HepG2 (cell line): ENCODE results near the gene GGT7. TPM values are rescaled to one million over a fixed set of nuclear protein-coding genes. Genes with fewer than 3 reads are reported as not detected.

ENCODE experiments used
- CENPT ChIP-seq: sonication (generic); formaldehyde crosslinking; IDR thresholded peaks from 2 replicates; pipeline ENCODE4 v1.8.0; 2022; ENCODE audit warnings: low read depth, mild to moderate bottlenecking, moderate library complexity, missing genetic modification reagents
- CHD4 ChIP-seq: fragments of 200-600 bp; sonication (generic); IDR thresholded peaks from 2 replicates; pipeline ENCODE4 v1.7.0; 2017; ENCODE audit warnings: mild to moderate bottlenecking, low read length, borderline replicate concordance
- ELF3 ChIP-seq: IDR thresholded peaks from 2 replicates; pipeline ENCODE4 v1.6.1; 2016; ENCODE audit warnings: missing genetic modification reagents, missing compliant biosample characterization
- FOSL1 ChIP-seq: sonication (generic); formaldehyde crosslinking; IDR thresholded peaks from 2 replicates; pipeline ENCODE4 v1.9.0; 2021; ENCODE audit warnings: missing genetic modification reagents, borderline replicate concordance
- GLI4 ChIP-seq: sonication (generic); formaldehyde crosslinking; IDR thresholded peaks from 2 replicates; pipeline ENCODE4 v1.5.1; 2020; ENCODE audit warnings: missing genetic modification reagents, mild to moderate bottlenecking, moderate library complexity, borderline replicate concordance
- HCFC1 ChIP-seq: fragments of 150-350 bp; IDR thresholded peaks from 2 replicates; pipeline ENCODE4 v1.6.1; 2014; ENCODE audit warnings: low read depth, low read length
- HMGXB3 ChIP-seq: sonication (generic); formaldehyde crosslinking; IDR thresholded peaks from 2 replicates; pipeline ENCODE4 v1.4.0; 2020; ENCODE audit warnings: missing genetic modification reagents, borderline replicate concordance
- KMT2B ChIP-seq: IDR thresholded peaks from 2 replicates; pipeline ENCODE4 v1.6.1; 2016; ENCODE audit warnings: missing genetic modification reagents, missing compliant biosample characterization
- MIXL1 ChIP-seq: IDR thresholded peaks from 2 replicates; pipeline ENCODE4 v1.6.1; 2016
- NR2F1 ChIP-seq, 2 experiments: fragments of 450-650 bp in 1 of 2; formaldehyde crosslinking in 1 of 2; IDR thresholded peaks; 2 replicates each; pipeline versions ENCODE4 v1.5.0 to v1.6.1; 2016 to 2020; ENCODE audit warnings: mild to moderate bottlenecking in 1 of 2, missing compliant biosample characterization in 1 of 2, missing genetic modification reagents in 1 of 2, moderate library complexity in 1 of 2
- NR2F2 ChIP-seq: IDR thresholded peaks from 2 replicates; pipeline ENCODE4 v1.6.1; 2012; ENCODE audit warnings: low read depth, inconsistent platforms, borderline replicate concordance
- RAD21 ChIP-seq: fragments of 450-650 bp; formaldehyde crosslinking; IDR thresholded peaks from 2 replicates; pipeline ENCODE4 v1.5.0; 2020; ENCODE audit warnings: mild to moderate bottlenecking
- RBM39 ChIP-seq: fragments of 200-400 bp; formaldehyde crosslinking; IDR thresholded peaks from one replicate; pipeline ENCODE4 v1.6.1; 2018; ENCODE audit warnings: antibody characterized with exemption, mild to moderate bottlenecking, low read depth, low read length; ENCODE audit not compliant: poor library complexity, severe bottlenecking
- SP5 ChIP-seq: IDR thresholded peaks from 2 replicates; pipeline ENCODE4 v1.6.1; 2016; ENCODE audit warnings: low read depth, borderline replicate concordance
- TBP ChIP-seq: sonication (generic); formaldehyde crosslinking; IDR thresholded peaks from 2 replicates; pipeline ENCODE4 v1.5.0; 2020; ENCODE audit warnings: missing genetic modification reagents
- ZBTB4 ChIP-seq: sonication (generic); formaldehyde crosslinking; IDR thresholded peaks from 2 replicates; pipeline ENCODE4 v1.4.0; 2020; ENCODE audit warnings: missing genetic modification reagents, mild to moderate bottlenecking, borderline replicate concordance
- ZNF10 ChIP-seq: sonication (generic); formaldehyde crosslinking; IDR thresholded peaks from 2 replicates; pipeline ENCODE4 v1.4.0; 2020; ENCODE audit warnings: mild to moderate bottlenecking, low read depth, missing genetic modification reagents, borderline replicate concordance
- ZNF446 ChIP-seq: sonication (generic); formaldehyde crosslinking; IDR thresholded peaks from 2 replicates; pipeline ENCODE4 v1.5.0; 2020; ENCODE audit warnings: mild to moderate bottlenecking, missing genetic modification reagents
- ZNF512B ChIP-seq: sonication (generic); formaldehyde crosslinking; IDR thresholded peaks from 2 replicates; pipeline ENCODE4 v1.5.1; 2020; ENCODE audit warnings: missing genetic modification reagents, mild to moderate bottlenecking, borderline replicate concordance
- ZNF614 ChIP-seq: IDR thresholded peaks from 2 replicates; pipeline ENCODE4 v1.6.1; 2018; ENCODE audit warnings: missing biosample characterization, missing genetic modification reagents, inconsistent platforms, borderline replicate concordance
- ZNF746 ChIP-seq: sonication (generic); formaldehyde crosslinking; IDR thresholded peaks from 2 replicates; pipeline ENCODE4 v1.8.0; 2022; ENCODE audit warnings: mild to moderate bottlenecking, missing genetic modification reagents
- polyA plus RNA-seq, 8 experiments: library from polyadenylated mRNA; depleted of rRNA in 3 of 8; stranded (reverse) in 7 of 8; unstranded in 1 of 8; fragments of >200 nt; fragmentation: Illumina TruSeq in 4 of 8; extraction: Trizol in 4 of 8; gene quantifications; 2 replicates each; pipeline versions ENCODE4 v1.2.1 to v1.2.3, GENCODE V29; 2011 to 2016; ENCODE audit warnings: low read depth in 4 of 8, missing spikeins in 1 of 8, mixed read lengths in 1 of 8; ENCODE audit not compliant: insufficient read depth in 1 of 8
- total RNA-seq, 5 experiments: library from RNA; depleted of rRNA; stranded (reverse); fragments of >200 nt; fragmentation: Illumina TruSeq; extraction: Trizol; gene quantifications; 2 replicates each; pipeline ENCODE4 v1.2.3, GENCODE V29; 2016; ENCODE audit warnings: low read depth in 1 of 5

Gene GGT7
- total and polyA plus RNA-seq, 2 of the 13 experiments (the other 11 are each of a cell fraction or from before 2014, with no cell fraction given): 6.6 to 23.0 TPM

GRCh38 chr20:34824452-34824805, 48.2 kb downstream of the GGT7 start (continued):
- TF ChIP-seq KMT2B (0 out of 2 replicates have a peak, but pooled peaks have one; percentile 15), GLI4 (CRISPR knock-in tag) (no peak), SP5 (0 out of 2 replicates have a peak, but pooled peaks have one; percentile 19), NR2F1 (CRISPR knock-in tag; IDR thresholded peaks at IDR 0.05) (0 out of 4 replicates have a peak, but pooled peaks of 1 of the 2 experiments have one; percentile 25), RAD21 (CRISPR knock-in tag) (no peak), CENPT (CRISPR knock-in tag) (no peak), RBM39 (no peak), ZNF446 (no peak), ZBTB4 (no peak; the same call in 1 of the 2 replicates), NR2F2 (0 out of 2 replicates have a peak, but pooled peaks have one; percentile 13), MIXL1 (CRISPR knock-in tag) (no peak), FOSL1 (CRISPR knock-in tag) (no peak), ELF3 (CRISPR knock-in tag) (0 out of 2 replicates have a peak, but pooled peaks have one; percentile 18), HMGXB3 (CRISPR knock-in tag) (no peak), HCFC1 (peak; percentile 14; the same call in 1 of the 2 replicates), CHD4 (no peak), ZNF10 (CRISPR knock-in tag) (no peak), ZNF746 (CRISPR knock-in tag) (no peak), ZNF614 (CRISPR knock-in tag) (no peak), ZNF512B (CRISPR knock-in tag) (no peak), TBP (CRISPR knock-in tag) (no peak)
